Body of pancreas (tissue), 4 donors: ENCODE results near the gene FHL2. TPM values are rescaled to one million over a fixed set of nuclear protein-coding genes. Genes with fewer than 3 reads are reported as not detected.

ENCODE experiments used
- ATAC-seq: fragments of 150-250 bp; one replicate; pipeline ENCODE4 v1.9.1; 2016
- DNase-seq, 4 donors: peaks; one replicate each; pipeline ENCODE4 v3.0.0-alpha.2; 2019
- H3K27ac ChIP-seq, 4 donors: fragments of 200-600 bp; sonication (generic); 1 replicate in 3 of 4; 2 replicates in 1 of 4; pipeline versions ENCODE4 v1.5.1 to v1.6.1; 2016 to 2019; ENCODE audit warnings: mild to moderate bottlenecking in 1 of 4, mixed read lengths in 1 of 4, moderate library complexity in 1 of 4
- H3K27me3 ChIP-seq, 2 donors: fragments of 200-600 bp; sonication (generic); one replicate each; pipeline ENCODE4 v1.6.0; 2016; ENCODE audit warnings: mild to moderate bottlenecking in 1 of 2
- H3K36me3 ChIP-seq, 2 donors: fragments of 200-600 bp; sonication (generic); replicated peaks in 1 of 2; 2 replicates each; pipeline ENCODE4 v1.5.1; 2016; ENCODE audit warnings: low read depth in 2 of 2; ENCODE audit not compliant: insufficient read depth in 1 of 2
- H3K4me1 ChIP-seq: fragments of 200-600 bp; sonication (generic); one replicate; pipeline ENCODE4 v1.6.0; 2016
- H3K4me3 ChIP-seq, 2 donors: fragments of 200-600 bp; sonication (generic); 1 replicate in 1 of 2; 2 replicates in 1 of 2; pipeline ENCODE4 v1.5.1; 2016 to 2019
- H3K9me3 ChIP-seq, 3 donors: fragments of 200-600 bp; sonication (generic); 1 replicate in 2 of 3; 2 replicates in 1 of 3; pipeline ENCODE4 v1.5.1; 2016
- CTCF ChIP-seq, 7 experiments: fragments of 450-650 bp in 4 of 7; fragments of 200-600 bp in 3 of 7; sonication (generic) in 3 of 7; IDR thresholded peaks; one replicate each; pipeline ENCODE4 v1.5.1; 2016 to 2019; ENCODE audit warnings: antibody characterized with exemption in 7 of 7
- POLR2A ChIP-seq, 3 donors: fragments of 450-650 bp; IDR thresholded peaks; one replicate each; pipeline ENCODE4 v1.6.1; 2016; ENCODE audit warnings: antibody characterized with exemption in 3 of 3, mild to moderate bottlenecking in 2 of 3
- WGBS, 2 donors: methylation state at CpG; one replicate each; pipeline ENCODE4 v1.1.5; 2017; 5-methylcytosine and 5-hydroxymethylcytosine counted together
- intact Hi-C: fragments of 100-400 bp; cut with DNase I; formaldehyde crosslinking; loops from one replicate; pipeline ENCODE4 v1.15.1; 2023
- total RNA-seq, 2 donors: library from RNA; depleted of rRNA; stranded (reverse); fragments of >200 nt; gene quantifications; one replicate each; pipeline ENCODE4 v1.1.0, GENCODE V29; 2016

FHL2 gene
- total RNA-seq, 2 donors from 2014 or later, result 3.6 to 21.8 TPM

- Histone ChIP-seq H3K4me3 (no peak overlapping the region), H3K9me3 (no peaks in the 10 kb centered on the region), H3K4me1 (peaks cover 30% of the 10 kb centered on the region), H3K27ac (no peak overlapping the region), H3K36me3 (no peaks in the 10 kb centered on the region), H3K27me3 (no peaks in the 10 kb centered on the region)
- DNase-seq (no peak), ATAC-seq (no peak)
- TF ChIP-seq CTCF (IDR thresholded peaks at IDR 0.05), result no peak
- TF ChIP-seq POLR2A (IDR thresholded peaks at IDR 0.05), result no peak
- WGBS, 2 donors, result 52 to 72% methylated on average over 3 of the region's 3 CpGs
- intact Hi-C loops, result no loop called here
Observed at GRCh38 chr2:105325389-105325963, 73.4 kb downstream of the FHL2 start.

GRCh38 chr2:105324732-105325131 is 74.1 kb downstream of the FHL2 start:
- TF ChIP-seq POLR2A (IDR thresholded peaks at IDR 0.05) (no peak), CTCF (IDR thresholded peaks at IDR 0.05) (no peak)
- Histone ChIP-seq H3K27ac (no peak overlapping the region), H3K4me3 (no peak overlapping the region)

GRCh38 chr2:105324101-105324500 is 74.8 kb downstream of the FHL2 start:
- no peaks in the 10 kb centered on the region for H3K27me3 ChIP-seq
- TF ChIP-seq CTCF (IDR thresholded peaks at IDR 0.05) (no peak), POLR2A (IDR thresholded peaks at IDR 0.05) (no peak)
- WGBS, 2 donors, result 65 to 76% methylated on average over 4 of the region's 4 CpGs
- H3K4me1 ChIP-seq, result peaks cover 23% of the 10 kb centered on the region
- H3K4me3 ChIP-seq, result no peak overlapping the region
- no peak for ATAC-seq
- no peaks in the 10 kb centered on the region for H3K36me3 ChIP-seq
- intact Hi-C loops, result no loop called here
- DNase-seq, result no peak
- no peaks in the 10 kb centered on the region for H3K9me3 ChIP-seq
- no peak overlapping the region for H3K27ac ChIP-seq

More at GRCh38 chr2:105324732-105325131, 74.1 kb downstream of the FHL2 start:
- intact Hi-C loops, result no loop called here
- Histone ChIP-seq H3K4me1 (peaks cover 23% of the 10 kb centered on the region), H3K9me3 (no peaks in the 10 kb centered on the region), H3K27me3 (no peaks in the 10 kb centered on the region), H3K36me3 (no peaks in the 10 kb centered on the region)
- no peak for DNase-seq
- no peak for ATAC-seq
- 61 to 86% methylated on average over 4 of the region's 4 CpGs for WGBS, 2 donors

- Histone ChIP-seq H3K4me1 (peaks cover 17% of the 10 kb centered on the region), H3K4me3 (no peak overlapping the region), H3K27me3 (no peaks in the 10 kb centered on the region), H3K27ac (no peak overlapping the region), H3K36me3 (no peaks in the 10 kb centered on the region), H3K9me3 (no peaks in the 10 kb centered on the region)
- ATAC-seq, result no peak
- intact Hi-C loops, result no loop called here
- 49 to 58% methylated on average over 4 to 5 of the region's 5 CpGs for WGBS, 2 donors
- no peak for DNase-seq
- no peak for TF ChIP-seq CTCF (IDR thresholded peaks at IDR 0.05)
Observed at GRCh38 chr2:105323111-105323510, 75.7 kb downstream of the FHL2 start.
